Vagina (tissue), 2 donors: ENCODE measurements around the gene LAMB1. TPM values are rescaled to one million over a fixed set of nuclear protein-coding genes. Genes with fewer than 3 reads are reported as not detected.
A peak's percentile ranks its signal among the peaks of the same experiment; 100 is the strongest.

Experiments used
- DNase-seq, 2 donors: peaks; one replicate each; pipeline ENCODE4 v3.0.0-alpha.2; 2017; ENCODE audit errors: extremely low spot score in 2 of 2
- H3K27ac ChIP-seq: fragments of 200-600 bp; sonication (generic); one replicate; pipeline ENCODE4 v1.5.1; 2019
- H3K27me3 ChIP-seq: fragments of 200-600 bp; sonication (generic); one replicate; pipeline ENCODE4 v1.5.1; 2019
- H3K36me3 ChIP-seq, 2 donors: fragments of 200-600 bp; sonication (generic); one replicate each; pipeline ENCODE4 v1.5.1; 2017 to 2019
- H3K4me1 ChIP-seq: fragments of 200-600 bp; sonication (generic); one replicate; pipeline ENCODE4 v1.5.1; 2019
- H3K4me3 ChIP-seq, 2 donors: fragments of 200-600 bp; sonication (generic); 1 replicate in 1 of 2; 2 replicates in 1 of 2; pipeline ENCODE4 v1.5.1; 2016 to 2019
- H3K9me3 ChIP-seq: fragments of 200-600 bp; sonication (generic); one replicate; pipeline ENCODE4 v1.5.1; 2019
- CTCF ChIP-seq, 3 experiments: fragments of 450-650 bp in 2 of 3; fragments of 200-600 bp in 1 of 3; sonication (generic) in 1 of 3; IDR thresholded peaks; one replicate each; pipeline ENCODE4 v1.5.1; 2017 to 2019; ENCODE audit warnings: antibody characterized with exemption in 3 of 3, mild to moderate bottlenecking in 2 of 3, moderate library complexity in 2 of 3
- POLR2A ChIP-seq, 2 donors: fragments of 450-650 bp; IDR thresholded peaks; one replicate each; pipeline ENCODE4 v1.6.1; 2017; ENCODE audit warnings: antibody characterized with exemption in 2 of 2, mild to moderate bottlenecking in 2 of 2, moderate library complexity in 2 of 2
- POLR2AphosphoS5 ChIP-seq, 2 donors: sonication (generic); formaldehyde crosslinking; IDR thresholded peaks; one replicate each; pipeline ENCODE4 v1.9.0; 2017; ENCODE audit warnings: antibody characterized with exemption in 2 of 2, mild to moderate bottlenecking in 2 of 2, low read depth in 1 of 2; ENCODE audit not compliant: insufficient read depth in 1 of 2
- intact Hi-C: fragments of 100-400 bp; cut with DNase I; formaldehyde crosslinking; loops from one replicate; pipeline ENCODE4 v1.15.1; 2023
- total RNA-seq: library from RNA; depleted of rRNA; stranded (reverse); fragments of >200 nt; gene quantifications from one replicate; pipeline ENCODE4 v1.2.3, GENCODE V29; 2016

LAMB1 gene
- total RNA-seq, 1 donor from 2014 or later: 152 TPM

GRCh38 chr7:108007261-108007660, 4.3 kb upstream of the LAMB1 start:
- no peak overlapping the region for H3K4me3 ChIP-seq
- no peak for TF ChIP-seq POLR2AphosphoS5 (IDR thresholded peaks at IDR 0.05; ENCODE audit: insufficient read depth in 1 of 2, low read depth in 1 of 2)
- no peak for TF ChIP-seq CTCF (IDR thresholded peaks at IDR 0.05)
- no peak for TF ChIP-seq POLR2A (IDR thresholded peaks at IDR 0.05)
- H3K27ac ChIP-seq: no peak overlapping the region
- peaks cover 11% of the 10 kb centered on the region for H3K4me1 ChIP-seq
- intact Hi-C loops: loop anchor here (10.0 kb wide), 1 partner anchor 62 kb away; no protein-coding TSS in a partner anchor
- DNase-seq: no peak
- no peaks in the 10 kb centered on the region for H3K36me3 ChIP-seq
- no peaks in the 10 kb centered on the region for H3K27me3 ChIP-seq
- H3K9me3 ChIP-seq: no peaks in the 10 kb centered on the region

- intact Hi-C loops: loop anchor here (10.0 kb wide), 1 partner anchor 60 kb away; no protein-coding TSS in a partner anchor
- H3K27ac ChIP-seq: no peak overlapping the region
- TF ChIP-seq POLR2A (IDR thresholded peaks at IDR 0.05) (no peak), POLR2AphosphoS5 (IDR thresholded peaks at IDR 0.05; ENCODE audit: insufficient read depth in 1 of 2, low read depth in 1 of 2) (no peak), CTCF (IDR thresholded peaks at IDR 0.05) (no peak)
- H3K4me3 ChIP-seq: no peak overlapping the region
- no peaks in the 10 kb centered on the region for H3K9me3 ChIP-seq
- no peaks in the 10 kb centered on the region for H3K36me3 ChIP-seq
- no peaks in the 10 kb centered on the region for H3K27me3 ChIP-seq
- no peak for DNase-seq
- peaks cover 28% of the 10 kb centered on the region for H3K4me1 ChIP-seq
These were observed 1.5 kb upstream of the LAMB1 start for GRCh38 chr7:108004220-108005142.

GRCh38 chr7:108003599-108003935, 606 bp upstream of the LAMB1 start:
- Histone ChIP-seq H3K27me3 (no peaks in the 10 kb centered on the region), H3K9me3 (no peaks in the 10 kb centered on the region), H3K36me3 (no peaks in the 10 kb centered on the region), H3K4me1 (peaks cover 28% of the 10 kb centered on the region), H3K4me3 (peak overlapping the region; percentile 66 to 72), H3K27ac (peak overlapping the region; percentile 65)
- no peak for DNase-seq
- intact Hi-C loops: loop anchor here (10.0 kb wide), 1 partner anchor 59 kb away; no protein-coding TSS in a partner anchor
- TF ChIP-seq POLR2AphosphoS5 (IDR thresholded peaks at IDR 0.05; ENCODE audit: insufficient read depth in 1 of 2, low read depth in 1 of 2): no peak

- intact Hi-C loops: loop anchor here (10.0 kb wide), 1 partner anchor 57 kb away; no protein-coding TSS in a partner anchor
- H3K4me3 ChIP-seq: peak overlapping the region; percentile 66 to 72
- H3K36me3 ChIP-seq: no peaks in the 10 kb centered on the region
- H3K9me3 ChIP-seq: no peaks in the 10 kb centered on the region
- DNase-seq: no peak
- H3K27me3 ChIP-seq: no peaks in the 10 kb centered on the region
- H3K27ac ChIP-seq: peak overlapping the region; percentile 65
- peaks cover 28% of the 10 kb centered on the region for H3K4me1 ChIP-seq
- no peak for TF ChIP-seq CTCF (IDR thresholded peaks at IDR 0.05)
- peak in 1 of 2 donors; percentile 37 for TF ChIP-seq POLR2AphosphoS5 (IDR thresholded peaks at IDR 0.05; ENCODE audit: insufficient read depth in 1 of 2, low read depth in 1 of 2)
These were observed 916 bp downstream of the LAMB1 start for GRCh38 chr7:108001764-108002725.
